ENCODE results near the gene PPP6R3. TPM values are rescaled to one million over a fixed set of nuclear protein-coding genes. Genes with fewer than 3 reads are reported as not detected.
"Not testable (repeated sequence)": the region's sequence is repeated elsewhere in the genome, so short reads cannot be mapped to it uniquely, and the experiment has no call there.

PPP6R3 gene
- total RNA-seq, 1 donor from 2014 or later = 140 TPM

DNA sequence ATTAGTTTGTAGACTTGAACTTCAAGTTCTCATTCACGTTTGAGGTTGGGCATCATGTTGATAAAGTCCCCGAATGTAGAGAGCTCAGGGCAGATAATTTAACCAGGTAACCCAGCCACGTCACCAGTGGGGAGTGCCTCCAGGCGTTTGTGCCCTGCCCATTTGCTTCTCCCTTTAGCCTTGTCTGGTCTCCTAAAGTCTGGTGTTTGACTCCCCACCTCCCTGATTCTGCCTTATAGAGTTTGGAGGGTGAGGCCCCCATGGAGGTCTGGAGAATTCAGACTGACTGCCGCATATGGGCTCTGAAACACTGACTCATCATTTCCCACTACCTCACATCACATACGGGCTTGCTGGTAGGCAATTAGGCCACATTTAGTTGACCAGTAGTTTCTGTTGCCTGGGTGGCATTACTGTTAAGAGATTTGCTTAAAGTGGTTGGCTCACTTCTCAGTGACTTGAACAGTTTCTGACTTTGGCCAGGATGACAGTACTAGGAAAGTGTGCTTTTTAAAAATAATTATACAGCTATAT lies 124.5 kb downstream of the PPP6R3 start:
- DNase-seq (ENCODE audit: low spot score in 2 of 2) (no peak), FAIRE-seq (no peak)

DNA sequence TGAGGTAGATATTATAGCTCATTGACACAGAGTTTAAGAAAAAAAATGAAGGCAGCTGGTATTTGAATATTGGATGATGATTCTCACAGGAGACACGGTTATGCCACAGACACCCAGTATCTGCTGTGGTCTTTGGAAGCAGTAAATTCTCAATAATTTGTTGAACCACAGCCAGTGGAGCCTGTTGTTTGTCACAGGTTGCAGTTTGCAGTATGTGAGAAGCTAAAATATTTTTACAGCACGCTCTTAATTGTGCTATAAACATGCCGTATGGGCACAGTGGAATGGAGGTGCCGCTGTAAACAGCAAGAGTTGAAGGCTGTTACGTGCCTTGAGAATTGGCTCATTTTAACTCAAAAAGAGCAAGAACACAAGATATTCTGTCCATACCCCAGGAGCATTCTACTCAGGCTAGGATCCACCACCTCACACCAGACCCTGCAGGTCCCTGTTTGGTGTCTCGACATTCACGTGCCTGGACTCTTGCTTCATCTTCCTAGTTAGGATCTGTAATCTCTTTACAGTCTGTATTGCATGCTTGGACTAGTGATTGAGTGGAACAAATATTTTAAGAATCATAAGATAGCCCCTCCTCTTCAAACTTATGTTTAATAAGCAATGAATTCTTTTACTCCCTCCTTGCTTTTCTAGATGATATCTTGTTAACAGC lies 129.1 kb downstream of the PPP6R3 start:
- DNase-seq (ENCODE audit: low spot score in 2 of 2) = no peak
- no peak for FAIRE-seq

DNA sequence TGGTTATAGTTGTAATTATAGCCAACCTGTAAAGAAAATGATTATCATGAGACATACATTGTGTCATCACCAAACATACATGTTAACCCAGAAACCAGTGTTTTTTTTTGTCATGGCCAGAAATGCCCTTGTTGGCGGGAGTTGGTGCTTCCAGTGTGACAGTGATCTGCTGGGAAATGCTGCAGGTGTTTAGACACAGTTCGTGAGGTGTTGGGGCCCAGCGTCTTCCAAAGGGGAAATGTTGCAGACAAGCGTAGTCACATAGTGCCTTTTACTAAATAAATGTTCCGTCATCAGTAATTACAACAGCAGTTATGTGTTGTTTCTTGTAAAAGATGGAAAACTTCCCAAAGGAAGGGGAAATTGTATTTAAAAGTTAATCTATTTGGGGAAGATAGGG lies 131.2 kb downstream of the PPP6R3 start:
- DNase-seq (ENCODE audit: low spot score in 2 of 2) (no peak), FAIRE-seq (no peak)

DNA sequence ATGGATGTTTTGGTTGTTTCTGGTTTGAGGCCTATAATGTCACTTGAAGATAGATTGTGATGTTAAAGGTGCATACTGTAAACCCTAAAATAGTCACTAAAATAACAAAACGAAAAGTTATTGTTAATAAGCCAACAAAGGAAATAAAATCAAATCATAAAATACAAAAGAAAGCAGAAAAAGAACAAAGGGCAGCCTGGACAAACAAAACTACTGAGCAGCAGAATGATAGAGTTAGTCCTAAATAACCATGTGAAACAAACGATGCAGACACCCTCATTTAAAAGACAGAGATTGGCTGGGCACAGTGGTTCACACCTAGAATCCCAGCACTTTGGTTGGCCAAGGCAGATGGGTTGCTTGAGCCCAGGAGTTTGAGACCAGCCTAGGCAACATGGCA lies 132.9 kb downstream of the PPP6R3 start:
- FAIRE-seq (no peak), DNase-seq (ENCODE audit: low spot score in 2 of 2) (no peak)

DNA sequence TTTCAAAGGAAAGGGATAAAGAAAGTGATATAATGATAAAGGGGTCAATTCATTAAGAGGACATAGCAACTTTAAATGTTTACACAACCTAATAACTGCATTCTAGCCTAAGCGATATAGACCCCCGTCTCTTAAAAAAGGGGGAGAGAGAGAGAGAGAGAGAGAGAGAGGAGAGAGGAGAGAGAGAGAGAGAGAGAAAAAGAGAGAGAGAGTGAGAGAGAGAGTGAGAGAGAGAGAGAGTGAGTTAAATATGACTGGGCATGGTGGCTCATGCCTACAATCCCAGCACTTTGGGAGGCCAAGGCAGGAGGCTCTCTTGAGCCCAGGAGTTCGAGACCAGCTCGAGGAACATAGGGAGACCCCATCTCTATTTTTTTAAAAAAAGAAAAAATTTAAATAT lies 133.6 kb downstream of the PPP6R3 start:
- no peak for DNase-seq (ENCODE audit: low spot score in 2 of 2)
- FAIRE-seq = no peak

DNA sequence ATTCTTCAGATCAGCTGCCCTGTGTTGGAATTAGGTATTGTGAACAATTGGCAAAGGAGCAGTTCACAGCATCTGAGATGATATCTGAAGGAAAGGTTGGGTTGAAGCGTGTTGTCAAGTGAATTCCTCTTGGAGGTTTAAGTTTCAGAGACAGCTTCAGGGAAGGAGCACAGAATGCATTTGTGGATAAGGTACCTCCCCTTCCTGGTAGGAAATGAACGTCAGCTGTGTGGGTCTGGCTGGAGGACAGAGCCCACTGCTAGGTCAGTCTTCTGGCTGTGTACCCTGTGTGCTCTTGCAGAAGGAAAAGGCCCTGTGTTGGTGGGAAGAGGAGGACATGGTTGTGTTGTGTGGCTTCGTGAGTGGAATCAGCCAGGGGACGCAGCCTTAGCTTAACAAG lies 135.7 kb downstream of the PPP6R3 start:
- no peak for DNase-seq (ENCODE audit: low spot score in 2 of 2)
- FAIRE-seq = no peak

DNA sequence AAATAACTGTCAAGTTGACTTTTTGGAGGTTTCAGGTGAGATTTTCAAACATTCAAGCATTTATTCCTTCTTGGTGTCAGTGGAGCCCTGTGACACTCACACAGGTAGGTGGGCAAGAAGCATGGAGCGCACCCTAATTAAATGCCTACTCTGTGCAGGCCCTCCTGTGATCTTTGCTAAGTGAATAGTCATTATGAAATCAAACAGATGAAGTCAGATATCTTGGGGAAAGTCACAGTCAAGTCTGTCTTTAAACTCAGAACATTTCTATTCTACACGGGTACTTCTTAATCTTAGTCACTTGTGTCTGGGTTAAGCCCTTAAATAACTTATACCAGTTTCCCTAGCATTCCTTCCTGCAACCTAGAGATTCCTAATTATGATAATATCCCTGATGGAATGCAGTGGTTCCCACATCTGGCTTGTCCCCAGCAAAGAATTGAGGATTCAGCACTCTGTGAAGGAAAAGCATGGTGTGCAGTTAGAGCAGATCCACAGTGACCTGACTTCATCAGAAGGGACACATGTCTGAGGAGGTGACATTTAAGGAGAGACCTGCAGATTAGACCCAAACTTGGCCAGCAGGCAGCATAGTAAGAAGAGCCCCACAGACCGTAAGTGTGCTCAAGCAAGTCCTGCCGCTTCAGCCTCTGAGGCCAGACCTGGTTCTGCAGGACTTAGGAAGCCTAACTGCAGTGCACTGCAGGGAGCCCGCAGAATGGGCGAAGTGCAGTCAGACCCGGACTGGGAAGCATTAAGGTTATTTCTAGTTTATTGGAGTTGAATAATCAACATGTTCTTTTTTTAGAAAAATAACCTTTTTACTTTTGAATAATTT lies 138.5 kb downstream of the PPP6R3 start:
- FAIRE-seq (no peak), DNase-seq (ENCODE audit: low spot score in 2 of 2) (no peak)

DNA sequence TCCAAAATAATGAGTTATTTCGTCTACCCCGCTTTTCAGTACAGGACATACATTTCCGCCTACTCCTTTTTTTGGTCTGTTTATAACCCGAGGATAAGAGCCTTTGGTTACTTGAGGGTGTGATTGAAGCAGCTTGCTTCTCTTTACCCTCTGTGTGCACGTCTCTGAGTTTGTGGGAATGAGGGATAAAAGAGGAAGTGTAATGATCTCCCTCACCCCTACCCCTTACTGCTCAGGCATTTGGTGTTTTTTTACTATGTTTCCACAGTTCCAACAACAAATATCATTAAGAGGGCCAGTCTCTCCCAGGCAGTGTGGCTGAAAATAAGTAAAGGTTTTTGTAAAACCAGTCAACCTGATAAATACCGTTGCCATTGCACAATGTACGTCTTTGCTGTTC lies 140.6 kb downstream of the PPP6R3 start:
- DNase-seq (ENCODE audit: low spot score in 2 of 2) (no peak), FAIRE-seq (no peak)

DNA sequence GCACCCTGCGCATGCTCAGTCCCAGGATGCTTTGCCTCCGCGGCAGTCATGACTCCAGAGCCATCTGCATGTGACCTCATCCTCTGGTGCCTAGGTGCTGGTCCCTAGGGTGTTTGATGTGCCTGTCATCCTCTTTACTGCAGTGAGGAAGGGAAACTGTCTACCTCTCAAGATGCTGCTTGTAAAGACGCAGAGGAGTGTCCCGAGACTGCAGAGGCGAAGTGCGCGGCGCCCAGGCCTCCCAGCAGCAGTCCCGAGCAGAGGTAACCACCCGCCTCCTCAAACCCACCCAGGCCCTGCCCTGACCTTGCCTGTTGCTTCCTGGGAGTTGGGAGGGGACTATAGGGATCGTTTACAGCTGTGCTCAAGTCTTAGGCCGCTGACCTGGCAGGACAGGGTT lies 149.2 kb downstream of the PPP6R3 start:
- DNase-seq (ENCODE audit: low spot score in 2 of 2) (no peak), FAIRE-seq (no peak)

DNA sequence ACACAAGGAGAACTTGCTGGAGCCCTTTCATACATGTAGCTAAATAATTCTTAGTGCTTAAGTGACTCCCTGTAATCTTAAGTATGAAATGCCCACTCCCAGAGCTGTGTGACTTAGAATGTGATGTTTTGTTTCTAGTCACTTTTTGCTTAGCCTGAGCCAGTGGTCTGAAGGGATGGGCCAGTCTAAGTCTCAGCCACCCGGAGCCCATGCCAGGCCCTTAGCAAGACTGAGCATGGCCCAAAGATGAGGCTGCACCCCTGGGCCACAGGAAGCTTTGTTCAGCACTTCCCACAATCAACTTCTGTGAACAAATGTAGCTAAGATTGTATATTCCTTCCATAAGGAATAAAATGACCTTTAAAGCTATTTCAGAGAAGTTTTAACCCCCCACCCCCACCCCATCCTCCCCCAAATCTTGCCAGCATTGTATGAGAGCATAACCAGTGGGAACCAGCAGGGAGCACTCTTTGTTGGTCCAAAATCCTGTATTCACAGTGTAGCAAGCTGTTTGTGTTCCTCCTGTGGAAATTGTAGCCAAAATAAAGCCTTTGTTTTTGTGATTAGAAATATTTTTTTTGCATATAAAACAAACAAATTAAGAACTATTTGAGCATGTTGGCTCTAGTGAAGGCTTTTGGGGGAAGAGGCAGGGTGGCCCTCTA lies 150.0 kb downstream of the PPP6R3 start:
- DNase-seq (ENCODE audit: low spot score in 2 of 2) (no peak), FAIRE-seq (no peak)

DNA sequence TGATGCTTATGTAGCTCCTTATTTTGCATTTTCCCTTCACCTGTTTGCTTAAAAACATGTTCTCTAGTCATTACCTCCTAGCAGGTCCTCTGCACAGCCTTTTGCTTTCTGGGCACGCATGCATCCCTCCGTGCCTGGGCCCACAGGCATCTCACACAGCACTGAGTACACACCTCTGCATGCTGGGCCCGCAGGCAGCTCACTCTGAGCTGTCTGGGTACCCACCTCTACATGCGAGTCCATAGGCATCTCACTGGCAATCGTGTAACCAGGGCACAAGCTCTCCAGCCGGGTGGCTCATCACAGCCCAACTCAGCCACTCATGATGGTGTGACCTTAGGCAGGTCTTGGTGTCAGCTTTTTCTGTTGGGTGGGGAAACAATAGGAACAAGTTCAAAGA lies 155.1 kb downstream of the PPP6R3 start:
- DNase-seq (ENCODE audit: low spot score in 2 of 2) = no peak
- no peak for FAIRE-seq

DNA sequence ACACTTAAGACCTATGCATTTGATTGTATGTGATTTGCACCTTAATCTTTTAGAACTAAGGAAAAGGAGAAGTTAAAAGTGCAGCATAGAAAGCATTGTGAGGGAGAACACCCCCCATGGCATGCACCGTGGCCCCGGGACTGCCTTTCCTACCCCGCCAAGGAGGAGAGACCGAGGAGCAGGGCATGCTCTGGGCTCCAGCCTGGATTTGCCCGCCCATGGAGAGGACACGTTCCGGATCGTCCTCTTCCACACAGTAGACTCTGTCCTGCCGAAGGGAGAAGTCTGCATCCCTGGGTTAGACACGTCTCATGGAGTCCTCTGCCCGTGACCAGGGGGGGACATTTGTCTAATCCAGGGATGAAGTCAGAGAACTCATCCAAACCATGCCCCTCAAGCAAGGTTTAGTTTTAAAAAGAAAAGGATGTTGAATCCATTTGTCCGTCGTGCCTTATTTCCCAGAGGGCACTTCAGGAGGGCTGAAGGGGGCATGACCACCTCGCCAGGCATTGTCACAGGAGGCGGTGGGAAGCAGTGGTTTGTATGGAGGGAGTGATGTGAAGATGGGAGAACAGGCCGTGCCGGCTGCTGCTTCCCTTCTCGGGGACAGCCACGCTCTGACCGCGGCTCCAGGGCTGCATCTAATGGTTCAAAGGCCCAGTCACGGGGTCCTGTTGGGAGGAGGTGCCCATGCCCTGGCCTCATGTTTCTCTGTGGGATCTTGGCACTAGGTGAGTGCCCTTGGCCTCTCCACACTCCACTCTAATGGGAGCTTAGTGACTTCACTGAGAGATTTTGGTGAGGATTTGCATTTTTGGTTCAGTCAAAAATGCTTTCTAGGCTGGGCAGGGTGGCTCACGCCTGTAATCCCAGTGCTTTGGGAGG lies 157.6 kb downstream of the PPP6R3 start:
- no peak for DNase-seq (ENCODE audit: low spot score in 2 of 2)
- FAIRE-seq = no peak

DNA sequence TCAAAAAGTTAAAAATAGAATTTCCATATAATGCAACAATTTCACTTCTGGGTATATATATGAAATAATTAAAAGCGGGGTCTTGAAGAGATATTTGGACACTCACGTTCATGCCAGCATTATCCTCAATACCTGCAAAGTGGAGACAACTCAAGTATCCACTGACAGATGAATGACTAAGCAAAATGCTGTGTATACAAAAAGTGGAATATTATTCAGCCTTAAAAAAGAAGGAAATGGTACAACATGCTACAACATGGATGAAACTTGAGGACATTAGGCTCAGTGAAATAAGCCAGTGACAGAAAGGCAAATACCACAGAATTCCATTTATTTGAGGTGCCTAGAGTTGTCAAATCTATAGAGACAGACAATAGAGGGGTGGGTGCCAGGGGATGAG lies 161.3 kb downstream of the PPP6R3 start:
- FAIRE-seq = no peak
- no peak for DNase-seq (ENCODE audit: low spot score in 2 of 2)

DNA sequence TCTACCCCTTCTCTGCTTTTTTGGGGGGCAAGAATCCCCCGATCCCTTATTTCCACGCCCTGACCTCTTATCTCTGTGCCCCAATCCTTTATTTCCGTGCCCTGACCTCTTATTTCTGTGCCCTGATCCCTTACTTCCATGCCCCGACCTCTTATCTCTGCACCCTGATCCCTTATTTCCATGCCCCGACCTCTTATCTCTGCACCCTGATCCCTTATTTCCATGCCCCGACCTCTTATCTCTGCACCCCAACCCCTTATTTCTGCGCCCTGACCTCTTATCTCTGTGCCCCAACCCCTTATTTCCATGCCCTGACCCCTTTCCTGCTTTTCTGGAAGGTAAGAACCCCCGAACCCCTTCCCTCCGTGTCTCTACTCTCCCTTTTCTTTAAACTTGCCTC lies 163.2 kb downstream of the PPP6R3 start:
- not testable (repeated sequence) for FAIRE-seq; DNase-seq (ENCODE audit: low spot score in 2 of 2)

DNA sequence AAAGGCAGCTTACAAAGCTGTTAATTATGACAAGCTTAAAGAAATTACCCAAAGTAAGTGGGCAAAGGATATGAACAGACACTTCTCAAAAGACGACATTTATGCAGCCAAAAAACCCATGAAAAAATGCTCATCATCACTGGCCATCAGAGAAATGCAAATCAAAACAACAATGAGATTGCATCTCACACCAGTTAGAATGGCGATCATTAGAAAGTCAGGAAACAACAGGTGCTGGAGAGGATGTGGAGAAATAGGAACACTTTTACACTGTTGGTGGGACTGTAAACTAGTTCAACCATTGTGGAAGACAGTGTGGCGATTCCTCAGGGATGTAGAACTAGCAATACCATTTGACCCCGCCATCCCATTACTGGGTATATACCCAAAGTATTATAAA lies 164.5 kb downstream of the PPP6R3 start:
- not testable (repeated sequence) for FAIRE-seq; DNase-seq (ENCODE audit: low spot score in 2 of 2)

DNA sequence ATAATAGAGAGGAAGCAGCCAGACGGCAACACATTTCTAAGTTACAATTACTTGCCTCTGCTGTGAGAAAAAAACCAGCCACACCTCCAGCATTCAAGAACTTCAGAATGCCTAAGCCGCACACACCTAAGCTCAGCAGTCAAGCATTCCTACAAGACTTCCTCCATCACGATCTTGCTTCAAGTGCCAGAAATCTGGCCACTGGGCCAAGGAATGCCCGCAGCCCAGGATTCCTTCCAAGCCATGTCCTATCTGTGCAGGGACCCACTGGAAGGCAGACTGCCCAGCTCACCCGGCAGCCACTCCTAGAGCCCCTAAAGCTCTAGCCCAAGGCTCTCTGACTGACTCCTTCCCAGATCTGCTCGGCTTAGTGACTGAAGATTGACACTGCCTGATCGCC lies 165.7 kb downstream of the PPP6R3 start:
- not testable (repeated sequence) for FAIRE-seq; DNase-seq (ENCODE audit: low spot score in 2 of 2)

DNA sequence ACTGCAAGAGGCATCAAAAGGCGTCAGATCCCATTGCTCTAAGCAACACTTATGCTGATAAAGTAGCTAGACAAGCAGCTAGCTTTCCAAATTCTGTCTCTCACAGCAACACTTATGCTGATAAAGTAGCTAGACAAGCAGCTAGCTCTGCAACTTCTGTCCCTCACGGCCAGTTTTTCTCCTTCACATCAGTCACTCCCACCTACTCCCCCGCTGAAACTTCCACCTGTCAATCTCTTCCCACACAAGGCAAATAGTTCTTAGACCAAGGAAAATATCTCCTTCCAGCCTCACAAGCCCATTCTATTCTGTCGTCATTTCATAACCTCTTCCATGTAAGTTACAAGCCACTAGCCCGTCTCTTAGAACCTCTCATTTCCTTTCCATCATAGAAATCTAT lies 168.3 kb downstream of the PPP6R3 start:
- not testable (repeated sequence) for FAIRE-seq; DNase-seq (ENCODE audit: low spot score in 2 of 2)

DNA sequence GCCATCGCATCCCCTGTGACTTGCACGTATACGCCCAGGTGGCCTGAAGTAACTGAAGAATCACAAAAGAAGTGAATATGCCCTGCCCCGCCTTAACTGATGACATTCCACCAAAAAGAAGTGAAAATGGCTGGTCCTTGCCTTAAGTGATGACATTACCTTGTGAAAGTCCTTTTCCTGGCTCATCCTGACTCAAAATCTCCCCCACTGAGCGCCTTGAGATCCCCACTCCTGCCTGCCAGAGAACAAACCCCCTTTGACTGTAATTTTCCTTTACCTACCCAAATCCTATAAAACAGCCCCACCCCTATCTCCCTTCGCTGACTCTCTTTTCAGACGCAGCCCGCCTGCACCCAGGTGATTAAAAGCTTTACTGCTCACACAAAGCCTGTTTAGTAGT lies 171.8 kb downstream of the PPP6R3 start:
- FAIRE-seq; DNase-seq (ENCODE audit: low spot score in 2 of 2): not testable (repeated sequence)

DNA sequence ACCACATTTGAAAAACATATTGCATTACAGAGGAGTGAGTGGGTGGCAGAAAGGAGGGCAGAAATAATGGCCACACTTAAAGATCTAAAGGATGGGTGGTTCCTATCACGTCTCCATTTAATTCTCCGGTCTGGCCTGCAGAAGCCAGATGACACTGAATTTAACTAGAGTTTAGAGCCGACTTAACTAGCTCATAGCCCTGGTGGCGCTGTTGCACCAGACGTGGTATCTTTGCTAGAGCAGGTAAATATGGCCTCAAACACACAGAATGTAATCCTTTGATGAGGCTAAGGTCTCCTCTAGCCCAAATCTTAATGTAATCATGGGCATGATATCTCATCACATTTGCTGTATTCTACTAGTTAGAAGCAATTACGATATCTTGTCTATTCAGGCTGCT lies 172.2 kb downstream of the PPP6R3 start:
- DNase-seq (ENCODE audit: low spot score in 2 of 2) (no peak), FAIRE-seq (no peak)

DNA sequence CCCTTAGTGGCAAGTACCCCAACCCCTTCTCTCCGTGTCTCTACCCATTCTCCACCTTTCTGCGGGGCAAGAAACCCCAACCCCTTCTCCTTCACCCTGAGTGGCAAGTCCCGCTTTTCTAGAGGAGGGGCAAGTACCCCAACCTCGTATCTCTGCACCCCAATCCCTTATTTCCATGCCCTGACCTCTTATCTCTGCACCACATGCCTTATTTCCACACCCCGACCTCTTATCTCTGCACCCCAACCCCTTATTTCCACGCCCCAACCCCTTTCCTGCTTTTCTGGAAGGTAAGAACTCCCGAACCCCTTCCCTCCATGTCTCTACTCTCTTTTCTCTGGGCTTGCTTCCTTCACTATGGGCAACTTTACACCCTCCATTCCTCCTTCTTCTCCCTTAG lies 174.1 kb downstream of the PPP6R3 start:
- FAIRE-seq; DNase-seq (ENCODE audit: low spot score in 2 of 2): not testable (repeated sequence)

Measured in frontal cortex (tissue), 4 donors.